Endothelial cell of hepatic sinusoid (primary cell): ENCODE data around the gene WSCD2.
"Not testable (repeated sequence)": the region's sequence is repeated elsewhere in the genome, so short reads cannot be mapped to it uniquely, and the experiment has no call there.

ENCODE experiments used
- in situ Hi-C: cut with HindIII; loops from 2 replicates; pipeline ENCODE4 v1.10.0; 2017; ENCODE audit warnings: low sequenced_read_pairs

The WSCD2 gene

DNA sequence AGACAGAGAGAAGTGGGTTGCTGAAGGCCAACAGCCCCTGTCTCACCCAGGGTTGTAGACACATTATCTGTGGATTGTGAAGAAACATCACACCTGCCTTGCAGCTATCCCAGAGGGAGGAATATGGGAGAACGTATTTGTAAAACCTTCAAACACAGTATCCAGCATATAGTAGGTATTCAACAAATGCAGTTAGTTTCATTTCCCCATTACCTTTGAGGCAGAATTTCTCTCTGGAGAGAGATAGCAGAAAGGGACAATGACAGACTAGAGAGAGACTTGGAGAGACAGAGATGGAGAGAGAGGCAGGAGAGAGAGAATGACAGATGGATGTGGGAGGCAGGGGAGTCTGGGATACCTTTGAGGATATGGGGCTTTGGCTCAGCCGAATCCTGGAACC lies 62.0 kb downstream of the WSCD2 start:
- in situ Hi-C loops, result no loop called here

DNA sequence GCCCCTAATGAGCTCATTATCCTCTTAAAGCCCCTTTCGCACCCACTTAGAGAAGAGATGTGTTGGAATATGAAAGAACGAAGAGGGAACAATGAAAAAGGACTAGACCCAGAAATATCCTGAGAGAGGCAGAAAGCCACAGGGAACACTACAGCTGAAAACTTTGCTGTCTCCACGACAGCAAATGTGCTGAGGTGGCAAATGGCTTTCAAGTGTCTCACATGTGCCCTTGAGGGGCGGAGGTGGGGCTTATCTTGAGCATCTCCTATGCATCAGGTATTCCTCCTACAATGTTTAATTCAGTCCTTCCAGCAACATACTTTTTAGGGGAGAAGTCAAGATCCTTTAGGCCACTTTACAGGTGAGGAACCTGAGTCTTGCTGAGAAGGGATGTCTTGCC lies 62.9 kb downstream of the WSCD2 start:
- in situ Hi-C loops, result no loop called here

DNA sequence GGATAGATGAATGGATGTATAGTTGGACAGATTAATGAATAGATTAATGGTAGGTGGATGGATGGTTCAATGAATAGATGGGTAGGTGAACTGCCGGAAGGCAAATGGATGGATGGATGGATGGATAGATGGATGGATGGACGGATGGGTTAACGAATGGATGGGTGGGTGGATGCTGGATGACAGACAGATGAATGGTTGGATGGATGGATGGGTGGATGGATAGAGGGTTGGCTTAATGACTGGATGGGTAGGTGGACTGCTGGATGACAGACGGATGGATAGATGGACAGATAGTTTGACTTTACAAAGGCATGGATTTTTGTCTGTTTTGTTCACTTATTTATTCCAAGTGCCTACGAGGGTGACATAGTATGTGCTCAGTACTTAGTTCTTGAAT lies 64.4 kb downstream of the WSCD2 start:
- in situ Hi-C loops, result no loop called here

DNA sequence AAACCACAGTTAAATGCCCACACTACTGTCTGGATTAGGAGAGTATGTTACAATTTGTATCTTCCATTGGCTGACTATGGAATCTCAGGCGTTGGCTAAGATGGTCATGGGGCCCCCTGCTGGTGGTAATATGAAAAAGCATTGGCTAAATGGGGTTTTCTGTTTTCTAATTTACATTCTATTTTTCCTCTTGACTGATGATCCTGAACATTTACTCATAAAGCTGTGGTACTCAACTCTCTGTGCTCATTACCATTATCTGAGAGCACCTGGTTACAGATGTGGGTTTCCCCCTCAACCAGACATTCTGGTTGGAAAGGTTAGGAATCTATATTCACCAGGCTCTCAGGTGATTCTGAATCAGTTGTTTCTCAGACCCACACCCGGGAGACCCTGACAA lies 64.8 kb downstream of the WSCD2 start:
- in situ Hi-C loops, result no loop called here

DNA sequence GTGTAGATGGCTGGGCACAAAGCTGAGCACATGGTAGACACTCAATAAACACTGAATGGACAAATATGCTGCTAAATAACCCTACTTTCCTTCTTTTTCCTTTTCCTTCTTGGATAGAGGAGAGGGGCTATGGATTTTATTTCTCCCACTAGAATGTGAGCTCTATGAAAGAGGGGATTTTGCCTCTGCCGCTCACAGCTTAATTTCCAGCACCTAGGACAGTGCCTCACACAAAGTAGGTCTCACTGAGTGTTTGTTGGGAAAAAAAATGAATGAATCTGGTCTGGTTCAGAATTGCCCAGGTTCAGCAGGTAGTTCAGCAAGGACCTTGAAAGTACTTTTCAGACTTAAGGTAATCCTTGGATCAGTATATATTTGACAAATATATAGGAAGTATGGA lies 65.5 kb downstream of the WSCD2 start:
- in situ Hi-C loops, result no loop called here

DNA sequence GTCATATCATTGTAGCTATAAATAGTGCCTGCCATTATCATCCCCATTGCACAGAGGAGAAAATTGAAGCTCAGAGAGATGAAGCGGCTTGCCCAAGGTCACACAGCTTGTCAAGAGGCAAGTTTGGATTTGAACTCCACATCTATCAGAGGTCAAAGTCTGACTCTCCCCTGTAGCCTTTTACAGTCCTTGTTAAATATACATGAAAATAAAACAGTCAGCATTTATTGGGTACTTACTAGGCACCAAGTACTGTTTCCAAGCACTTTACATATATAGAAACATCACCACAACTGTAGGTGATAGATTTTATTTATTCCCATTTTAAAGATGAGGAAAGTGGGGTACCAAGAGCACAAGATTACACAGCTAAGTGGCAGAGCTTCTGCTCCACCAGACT lies 67.2 kb downstream of the WSCD2 start:
- in situ Hi-C loops, result loop anchor here (5.0 kb wide), 1 partner anchor 54 kb away; no protein-coding TSS in a partner anchor

DNA sequence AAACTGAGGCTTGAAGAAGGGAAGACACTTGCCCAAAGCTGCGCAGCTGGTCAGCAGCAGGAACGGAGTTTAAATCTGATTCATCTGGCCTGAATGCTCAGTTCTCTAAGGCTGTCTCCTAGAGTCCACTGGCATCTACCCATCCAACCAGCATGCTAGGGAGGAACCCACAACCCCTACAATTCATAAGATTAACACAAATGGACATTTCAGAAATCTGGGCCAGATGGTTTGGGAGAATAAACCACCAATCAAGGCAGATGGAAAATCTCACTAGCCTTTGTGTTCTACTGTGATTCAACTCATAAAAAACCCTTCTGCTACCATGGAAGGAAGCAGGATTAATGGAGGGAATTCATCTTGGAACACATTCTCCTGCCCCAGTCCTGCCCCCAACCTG lies 67.8 kb downstream of the WSCD2 start:
- in situ Hi-C loops, result loop anchor here (5.0 kb wide), 1 partner anchor 55 kb away; no protein-coding TSS in a partner anchor

DNA sequence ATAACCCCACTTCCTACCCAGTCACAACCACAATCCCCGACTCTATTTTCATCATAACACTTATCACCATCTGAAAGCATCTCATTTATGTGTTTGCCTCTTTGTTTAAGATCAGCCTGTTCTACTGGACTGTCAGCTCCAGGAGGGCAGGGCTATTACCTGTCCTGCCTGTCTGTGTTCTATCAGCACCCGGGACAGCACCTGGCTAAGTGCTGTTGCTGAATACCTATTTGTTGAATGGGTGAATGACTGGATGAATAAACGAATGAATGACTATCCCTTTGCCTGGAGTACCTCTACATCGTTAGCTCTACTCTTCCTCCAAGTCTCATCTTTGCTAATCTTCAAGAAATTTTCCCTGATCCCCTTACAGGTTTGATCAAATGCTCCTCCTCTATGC lies 69.0 kb downstream of the WSCD2 start:
- in situ Hi-C loops, result loop anchor here (5.0 kb wide), 1 partner anchor 56 kb away; no protein-coding TSS in a partner anchor

DNA sequence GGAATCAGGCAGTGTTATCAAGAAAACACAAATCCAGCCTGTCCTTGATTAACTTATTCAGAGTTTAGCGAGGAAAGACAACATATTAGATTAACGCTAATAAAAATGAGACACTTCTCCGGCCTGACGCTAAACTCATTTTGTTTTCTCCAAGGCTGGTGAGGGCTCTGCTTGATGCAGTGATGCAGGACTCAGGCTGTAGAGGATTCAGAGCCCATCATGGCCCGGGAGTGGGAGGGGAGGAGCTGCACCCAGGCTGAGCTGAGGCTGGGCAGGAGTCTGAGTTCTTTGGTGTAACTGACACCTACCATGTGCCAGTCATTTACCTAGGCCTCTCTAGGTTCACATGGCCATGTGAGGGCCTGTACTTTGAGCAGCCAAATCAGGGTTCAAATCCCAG lies 70.0 kb downstream of the WSCD2 start:
- in situ Hi-C loops, result loop anchor here (5.0 kb wide), 1 partner anchor 57 kb away; no protein-coding TSS in a partner anchor

DNA sequence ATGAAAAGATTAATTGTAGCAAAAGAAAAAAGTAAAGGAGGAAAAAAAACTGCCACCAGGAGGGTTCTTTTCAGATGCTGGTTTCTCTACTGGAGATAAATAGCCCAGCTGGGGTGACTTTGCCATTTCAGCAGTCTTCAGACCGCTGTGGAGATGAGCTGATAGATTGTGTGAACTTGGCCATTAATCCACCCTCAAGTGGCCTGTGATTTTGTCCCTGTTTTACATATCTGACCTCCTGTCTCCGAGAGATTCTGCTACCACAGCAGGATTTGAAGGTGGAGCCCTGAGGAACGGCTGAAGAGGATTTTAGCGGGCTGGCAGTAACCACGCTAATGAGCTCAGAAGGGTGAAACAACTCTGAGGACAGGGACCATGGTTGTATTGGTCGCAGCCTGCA lies 72.7 kb downstream of the WSCD2 start:
- in situ Hi-C loops, result no loop called here

DNA sequence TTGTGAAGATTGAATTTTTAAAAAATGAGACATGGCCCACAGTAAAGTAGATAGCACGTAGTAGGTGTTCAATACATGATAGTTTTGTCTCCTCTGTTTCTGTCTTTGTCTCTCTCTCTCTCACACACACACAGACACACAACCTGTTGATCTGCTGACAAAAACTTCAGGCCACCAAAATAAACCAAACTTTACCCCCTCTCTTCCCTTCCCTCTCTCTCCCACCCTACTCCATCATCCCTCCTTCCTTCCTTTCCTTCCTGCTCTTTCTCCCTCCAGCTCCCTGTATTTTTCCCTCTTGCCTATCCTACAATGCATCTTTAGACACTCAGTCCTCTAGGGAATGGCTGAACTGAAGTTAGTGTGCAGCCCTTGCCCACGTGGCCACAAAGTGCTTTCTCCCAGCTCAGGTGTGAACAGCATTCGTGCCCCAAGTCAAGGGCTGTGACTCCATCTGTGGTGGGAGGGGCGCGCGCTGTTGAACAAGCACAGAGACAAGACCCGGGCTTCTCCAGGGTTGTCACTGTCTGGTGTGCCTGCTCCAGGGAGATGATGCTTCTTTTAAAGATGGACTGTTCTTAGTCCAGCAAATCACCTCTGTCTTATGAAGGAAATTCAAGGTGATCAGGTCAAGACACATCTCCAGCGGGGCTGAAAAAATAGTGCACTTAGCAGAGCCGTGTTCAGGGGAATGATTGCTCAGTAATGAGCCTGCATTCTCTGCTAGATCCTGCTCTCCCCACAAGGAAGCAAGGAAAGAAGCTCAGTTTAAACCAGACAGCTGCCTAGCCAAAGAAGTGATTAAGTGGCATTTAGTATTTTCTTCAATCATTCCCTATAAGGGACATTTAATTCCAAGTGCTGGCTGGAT lies 75.3 kb downstream of the WSCD2 start:
- in situ Hi-C loops, result no loop called here

DNA sequence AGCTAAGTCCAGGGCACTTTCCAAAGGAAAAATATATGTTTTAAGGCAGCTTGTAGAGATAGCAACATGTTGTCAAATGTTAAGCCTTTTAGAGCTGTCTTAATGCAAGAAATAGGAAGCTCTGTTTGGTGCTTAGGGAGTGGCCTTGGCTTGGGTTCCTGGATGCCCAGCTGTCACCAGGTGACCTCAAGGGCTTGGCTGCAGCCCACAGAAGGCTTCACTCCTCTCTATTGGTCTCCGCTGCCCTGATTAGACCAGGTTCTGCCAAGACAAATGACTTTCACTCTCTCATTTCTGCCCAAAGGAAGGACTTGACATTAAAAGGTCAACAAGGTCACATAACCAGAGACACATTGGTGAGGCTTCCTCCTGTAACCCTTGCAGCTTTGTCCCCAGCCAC lies 76.8 kb downstream of the WSCD2 start:
- in situ Hi-C loops, result no loop called here

DNA sequence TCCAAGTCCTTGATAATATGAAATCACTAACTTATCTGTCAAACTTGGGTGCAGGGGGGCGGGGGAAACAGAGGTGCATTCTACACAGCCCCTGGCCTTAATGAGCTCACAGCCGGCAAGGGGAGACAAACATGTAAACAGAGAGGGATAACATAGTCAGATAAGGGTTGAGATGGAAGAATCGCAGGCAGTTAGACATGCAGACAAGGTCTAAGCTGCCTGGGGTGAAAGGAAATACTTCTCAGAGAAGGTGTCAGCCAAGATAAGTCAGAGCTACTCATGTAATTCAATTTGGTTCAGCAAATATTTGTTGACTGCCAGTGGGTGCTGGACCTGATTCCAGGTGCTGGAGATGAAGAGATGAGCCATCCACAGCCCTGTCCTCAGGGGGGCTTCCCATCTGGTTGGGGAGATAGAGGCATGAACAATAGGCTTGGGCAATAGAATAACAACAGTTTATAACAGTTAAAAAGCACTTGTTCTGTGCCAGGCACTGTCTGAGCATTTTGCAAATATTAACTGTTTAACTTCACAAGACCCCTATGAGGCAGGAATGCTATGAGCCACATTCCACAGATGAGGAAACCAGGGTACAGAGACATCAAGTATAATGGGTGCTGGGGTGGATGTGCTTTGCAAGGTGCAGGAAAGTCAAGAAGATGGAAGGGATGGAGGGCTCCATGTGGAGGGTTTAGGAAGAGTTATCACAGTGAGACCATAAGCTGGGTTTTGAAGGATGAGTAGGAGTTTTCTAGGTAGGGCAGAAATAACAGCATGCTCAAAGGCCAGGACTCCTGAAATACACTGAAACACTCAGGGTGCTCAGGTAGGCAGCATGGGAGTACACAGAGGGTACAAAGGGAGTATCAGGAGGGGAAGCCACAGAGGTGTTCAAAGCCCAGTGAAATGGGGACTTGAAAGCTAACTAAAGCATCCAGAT lies 79.0 kb downstream of the WSCD2 start:
- in situ Hi-C loops, result no loop called here

DNA sequence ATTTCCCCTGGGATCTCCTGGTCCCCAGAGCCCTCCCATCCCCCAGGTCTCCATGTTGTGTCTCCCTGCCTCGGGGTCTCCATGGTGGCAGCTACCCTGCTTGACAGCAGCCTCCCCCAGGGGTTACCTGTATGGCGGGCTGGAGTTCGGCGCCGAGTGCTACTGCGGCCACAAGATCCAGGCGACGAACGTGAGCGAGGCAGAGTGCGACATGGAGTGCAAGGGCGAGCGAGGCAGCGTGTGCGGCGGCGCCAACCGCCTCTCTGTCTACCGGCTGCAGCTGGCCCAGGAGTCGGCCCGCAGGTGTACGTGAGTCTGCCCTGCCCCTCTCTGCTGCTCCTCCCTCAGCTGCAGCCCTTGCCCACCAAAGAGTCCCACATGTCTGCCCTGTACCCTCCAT lies 80.9 kb downstream of the WSCD2 start:
- in situ Hi-C loops, result loop anchor here (5.0 kb wide), 2 partner anchors 47 to 82 kb away; no protein-coding TSS in a partner anchor

DNA sequence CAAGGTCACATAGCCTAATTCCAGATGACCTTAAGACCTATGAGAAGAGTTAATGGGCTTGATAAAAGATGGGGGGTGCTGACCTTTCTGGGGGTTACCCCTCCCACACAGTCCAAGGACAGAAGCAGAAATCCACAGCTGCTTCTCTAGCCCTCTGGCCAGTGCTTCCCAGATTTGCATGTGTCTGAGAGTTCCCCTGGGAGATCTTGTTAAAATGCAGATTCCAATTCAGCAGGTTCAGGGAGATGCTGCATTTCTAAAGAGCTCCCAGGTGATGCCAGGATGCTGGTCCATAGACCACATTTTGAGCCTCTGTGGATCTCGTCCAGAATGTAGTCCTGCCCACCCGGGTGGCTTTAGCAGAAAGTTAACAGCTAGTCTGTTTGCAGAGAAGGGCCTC lies 82.1 kb downstream of the WSCD2 start:
- in situ Hi-C loops, result loop anchor here (5.0 kb wide), 2 partner anchors 46 to 81 kb away; no protein-coding TSS in a partner anchor

DNA sequence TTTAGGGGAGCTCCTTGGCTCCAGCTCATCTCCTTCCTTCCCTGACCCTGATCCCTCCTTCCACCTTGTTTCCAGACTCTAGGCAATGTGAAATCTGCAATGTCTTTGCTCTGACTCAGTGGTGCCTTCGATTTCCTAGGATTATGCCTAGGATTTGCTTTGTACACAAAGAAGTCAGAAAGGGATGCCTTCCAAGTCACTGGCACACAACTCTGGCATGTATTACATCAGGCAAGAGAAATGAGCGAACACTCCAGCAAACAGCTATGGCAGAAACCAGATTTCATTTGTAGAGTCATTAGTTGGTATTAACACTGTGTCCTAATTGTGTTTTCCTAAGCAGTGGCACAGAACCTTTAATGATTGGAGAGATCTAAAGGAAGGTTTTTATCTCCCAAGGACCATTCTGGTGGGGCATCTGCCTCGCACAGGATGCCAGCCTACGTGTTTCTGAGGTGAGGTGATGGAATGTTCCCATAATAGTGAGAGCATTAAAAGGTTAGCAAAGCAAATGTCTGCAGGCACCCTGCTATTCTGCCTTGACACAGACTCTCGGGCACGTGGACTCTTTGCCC lies 84.9 kb downstream of the WSCD2 start:
- in situ Hi-C loops, result loop anchor here (5.0 kb wide), 2 partner anchors 43 to 78 kb away; no protein-coding TSS in a partner anchor

DNA sequence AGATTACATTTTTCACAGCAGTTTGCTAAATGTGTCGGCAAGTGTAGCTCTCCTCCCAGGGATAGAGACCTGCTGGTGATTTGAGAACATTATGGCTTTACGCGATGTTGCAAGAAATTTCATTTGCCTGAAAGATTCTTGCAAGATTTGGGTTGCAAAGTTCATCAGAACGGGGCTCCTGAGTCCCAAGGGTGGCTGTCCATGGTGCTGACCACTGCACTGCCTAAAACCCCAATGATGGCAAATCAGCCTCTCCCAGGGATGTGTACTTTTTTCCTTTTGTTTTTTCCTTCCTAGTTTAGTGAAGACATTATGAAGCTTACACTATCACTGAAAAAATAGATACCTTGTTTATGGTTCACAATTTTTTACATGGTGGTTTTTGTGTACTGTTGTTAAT lies 85.4 kb downstream of the WSCD2 start:
- in situ Hi-C loops, result loop anchor here (5.0 kb wide), 2 partner anchors 43 to 78 kb away; no protein-coding TSS in a partner anchor

DNA sequence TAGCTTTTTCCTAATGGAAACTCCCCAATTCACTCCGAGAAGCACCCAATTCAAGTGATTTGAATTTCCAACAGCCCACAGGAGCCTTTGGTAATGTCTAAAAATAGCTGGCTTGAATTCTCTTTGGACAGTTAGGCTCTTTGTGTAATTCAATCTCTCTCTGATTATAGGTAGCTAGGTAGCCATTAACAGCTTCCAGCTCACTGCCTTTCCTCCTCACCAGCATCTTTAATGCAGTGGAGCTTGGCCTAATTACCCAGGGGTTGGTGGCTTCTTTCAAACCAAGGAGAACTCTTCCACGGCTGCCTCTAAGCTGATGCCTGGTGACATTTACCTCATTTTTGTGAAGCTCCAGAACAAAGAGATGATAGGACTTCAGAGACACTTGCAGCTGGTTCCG lies 86.4 kb downstream of the WSCD2 start:
- in situ Hi-C loops, result no loop called here

DNA sequence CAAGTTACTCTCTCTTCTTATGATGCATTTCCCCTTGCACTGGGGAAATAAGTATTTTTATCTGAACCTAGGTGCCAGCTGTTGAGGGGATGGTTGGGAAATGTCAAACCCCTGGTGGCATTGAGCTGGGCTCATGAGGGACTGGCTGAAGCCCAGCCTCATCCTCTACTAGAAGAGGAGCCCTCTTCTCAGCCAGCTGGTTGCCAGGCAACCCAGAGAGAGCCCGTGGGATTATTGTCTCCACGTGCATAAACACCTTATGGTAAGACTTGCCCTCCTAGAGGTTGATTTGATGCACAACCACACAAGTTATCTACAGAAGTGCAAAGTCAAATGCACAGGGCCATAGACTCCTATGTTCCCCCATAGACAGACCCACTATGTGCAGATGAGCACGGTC lies 89.8 kb downstream of the WSCD2 start:
- in situ Hi-C loops, result no loop called here

DNA sequence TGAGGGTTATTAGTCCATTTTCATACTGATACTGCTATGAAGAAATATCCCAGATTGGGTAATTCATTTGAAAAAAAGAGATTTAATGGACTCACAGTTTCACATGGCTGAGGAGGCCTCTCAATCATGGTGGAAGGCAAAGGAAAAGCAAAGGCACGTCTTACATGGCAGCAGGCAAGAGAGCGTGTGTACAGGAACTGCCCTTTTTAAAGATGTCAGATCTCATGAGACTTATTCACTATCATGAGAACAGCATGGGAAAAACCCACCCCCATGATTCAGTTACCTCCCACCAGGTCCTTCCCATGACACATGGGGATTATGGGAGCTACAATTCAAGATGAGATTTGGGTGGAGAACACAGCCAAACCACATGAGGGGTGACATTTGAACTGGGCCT lies 96.0 kb downstream of the WSCD2 start:
- in situ Hi-C loops, result not testable (repeated sequence)

DNA sequence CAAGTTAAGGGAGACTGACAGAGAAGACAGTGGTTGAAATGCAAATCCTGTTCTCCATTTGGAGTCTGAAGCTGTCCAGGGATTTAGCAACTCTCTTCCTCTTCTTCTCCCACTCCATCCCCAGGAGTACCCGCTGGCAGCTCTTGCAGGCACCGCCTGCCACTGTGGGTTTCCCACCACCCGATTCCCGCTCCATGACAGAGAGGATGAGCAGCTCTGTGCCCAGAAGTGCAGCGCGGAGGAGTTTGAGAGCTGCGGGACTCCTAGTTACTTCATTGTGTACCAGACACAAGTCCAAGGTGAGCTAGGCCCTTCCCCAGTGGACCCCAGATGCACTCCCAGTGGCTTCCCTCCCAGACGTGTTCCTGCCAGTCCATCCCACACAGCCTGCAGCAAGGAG lies 97.8 kb downstream of the WSCD2 start:
- in situ Hi-C loops, result no loop called here
